Activated CD4-positive, alpha-beta T cell treated with anti-CD3 and anti-CD28 coated beads for 4 hours (primary cell): ENCODE measurements around the gene SGMS2.
A peak's percentile ranks its signal among the peaks of the same experiment; 100 is the strongest.

Experiments
- DNase-seq, 2 donors: peaks; one replicate each; pipeline ENCODE4 v3.0.0-alpha.2; 2020

SGMS2 gene

DNA sequence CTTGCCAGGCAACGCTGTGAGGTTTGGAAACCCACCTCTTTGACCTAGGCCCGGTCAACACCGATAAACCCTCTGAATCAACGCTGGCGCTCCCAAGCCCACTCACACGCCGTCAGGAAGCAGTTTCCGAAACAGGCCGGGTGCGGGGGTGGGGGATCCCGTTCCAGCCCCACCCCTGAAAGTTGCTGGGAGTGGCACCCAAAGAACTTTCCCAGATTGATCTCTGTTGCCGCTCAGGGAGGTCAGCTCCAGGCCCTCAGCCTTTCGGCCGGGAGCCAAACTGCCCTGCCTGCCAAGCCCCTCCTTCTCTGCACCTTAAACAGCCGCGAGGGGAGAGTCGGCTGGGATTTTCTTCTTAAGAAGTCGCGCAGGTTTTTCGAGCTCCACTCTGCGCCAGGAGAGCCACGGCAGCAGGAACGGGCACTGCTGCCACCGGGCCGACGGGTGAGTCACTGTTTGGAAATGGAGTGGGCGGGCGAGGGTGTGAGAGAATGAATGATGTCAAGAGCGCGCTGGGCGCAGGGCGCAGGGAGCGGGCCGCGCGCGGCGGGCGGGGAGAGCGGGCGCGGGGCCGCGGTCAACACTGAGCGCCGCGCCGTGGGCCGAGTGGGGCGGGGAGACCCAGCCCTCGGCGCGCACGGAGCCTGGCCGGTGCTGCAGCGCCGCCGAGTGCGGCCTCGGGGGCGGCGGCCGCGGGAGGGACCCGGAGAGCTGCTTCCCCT, at the start of gene SGMS2:
Gene SGMS2 (plus strand): TSS at position 583 of the 722 bp plus-strand sequence. CDS start 70,622 bp downstream, outside the sequence.
- peak; percentile 59 to 60 for DNase-seq

DNA sequence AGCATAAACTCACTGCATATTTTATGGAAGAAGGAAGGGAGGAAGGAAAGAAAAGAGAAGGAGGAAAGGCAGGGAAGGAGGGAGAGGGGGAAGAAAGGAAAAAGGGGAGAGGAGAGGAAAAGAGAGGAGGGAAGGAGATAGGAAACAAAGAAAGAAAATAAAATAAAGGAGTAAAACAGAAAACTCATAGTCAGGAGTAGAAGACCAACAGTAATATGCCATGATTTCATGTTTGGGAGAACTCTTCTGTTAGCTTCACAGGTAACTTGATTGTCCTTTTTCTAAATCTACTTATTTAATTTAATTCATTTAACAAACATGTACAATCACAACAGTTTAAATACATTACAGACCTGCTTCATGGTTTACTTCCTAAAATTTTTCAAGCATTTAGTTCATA, 46.8 kb upstream of the SGMS2 start:
- no peak for DNase-seq

DNA sequence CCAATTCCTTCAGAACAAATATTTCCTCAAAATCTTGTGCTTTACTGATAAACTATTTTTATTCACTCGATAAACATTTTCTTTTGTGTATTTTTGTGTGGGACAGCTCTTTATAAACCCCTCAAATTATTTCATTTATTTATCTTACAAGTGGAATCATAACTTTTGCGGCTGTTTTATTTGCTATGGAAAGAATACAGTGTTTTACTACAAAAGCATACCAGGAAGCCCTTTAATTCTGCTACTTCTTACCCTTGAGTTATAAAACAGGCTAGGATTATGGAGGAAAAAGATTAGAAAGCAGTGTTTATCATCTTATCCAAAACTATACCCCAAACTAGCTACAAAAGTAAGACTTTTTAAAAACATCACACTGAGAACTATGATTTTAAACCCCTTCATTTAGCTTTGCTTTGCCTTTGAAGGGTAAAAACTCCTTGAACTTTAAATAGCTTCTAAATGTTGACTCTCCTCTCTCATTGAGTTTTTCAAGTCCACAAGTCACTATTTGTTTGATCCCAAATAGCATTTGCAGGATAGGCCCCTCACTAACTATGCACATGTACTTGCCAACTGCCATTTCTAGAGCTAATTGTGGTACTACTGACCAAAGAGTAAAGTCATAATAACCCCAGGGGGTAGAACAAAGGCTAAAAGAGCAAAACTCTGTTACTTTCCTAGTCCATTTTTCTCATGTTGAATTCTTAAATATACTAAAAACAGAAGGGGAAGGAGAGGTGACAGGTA, 45.8 kb upstream of the SGMS2 start:
- no peak for DNase-seq

DNA sequence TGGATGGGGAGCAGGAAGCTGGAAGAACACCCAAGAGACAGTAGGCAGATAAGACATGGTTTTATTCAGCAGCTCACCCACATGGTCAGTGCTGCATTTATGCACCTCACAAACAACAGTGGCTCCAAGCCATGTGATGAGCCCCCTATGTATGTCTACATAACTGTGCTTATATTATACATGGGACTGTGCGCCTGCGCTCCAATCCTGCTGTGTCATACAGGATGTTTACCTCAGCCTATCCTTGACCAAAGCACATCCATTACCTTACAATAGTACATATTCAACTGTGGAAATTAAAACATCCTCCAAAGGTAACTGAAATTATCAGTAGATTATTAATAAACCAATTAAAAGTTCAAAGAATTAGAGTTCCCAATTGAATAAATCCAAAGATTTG, 44.1 kb upstream of the SGMS2 start:
- no peak for DNase-seq

DNA sequence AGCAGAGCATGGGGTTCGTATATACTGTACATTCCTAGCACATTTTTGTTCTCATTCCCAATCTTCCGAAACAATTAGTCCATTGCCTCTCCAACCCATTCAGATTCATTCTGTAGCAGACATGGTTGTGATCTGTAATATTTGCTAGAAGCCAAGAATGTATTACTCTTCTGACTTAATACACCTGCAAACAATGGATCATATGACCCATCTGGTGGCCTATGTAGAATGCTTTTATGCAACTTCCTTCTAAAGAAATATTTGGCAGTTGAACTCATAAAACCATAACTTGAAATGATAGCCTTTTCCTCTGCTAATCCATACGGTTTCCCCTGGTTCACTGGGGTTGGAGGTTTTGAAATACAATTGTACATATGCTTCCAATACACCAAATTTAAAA, 32.8 kb upstream of the SGMS2 start:
- no peak for DNase-seq

DNA sequence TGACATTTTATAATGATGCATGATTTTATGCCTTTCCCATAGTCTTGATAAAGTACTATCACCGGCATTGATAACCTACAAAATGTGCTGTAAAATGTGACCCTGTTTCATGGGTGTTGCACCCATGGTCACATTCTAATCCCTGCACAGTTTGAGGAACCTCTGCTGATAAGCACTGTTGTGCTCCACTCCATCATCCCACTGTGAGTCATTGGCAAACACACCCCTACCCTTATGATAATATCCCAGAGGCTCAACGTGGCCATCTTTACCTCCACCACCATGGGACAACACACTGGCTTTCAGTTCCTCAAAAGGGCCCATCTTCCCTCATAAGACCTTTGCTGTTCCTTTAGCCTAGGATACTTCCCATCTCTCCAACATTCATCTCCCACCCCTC, 32.0 kb upstream of the SGMS2 start:
- no peak for DNase-seq

DNA sequence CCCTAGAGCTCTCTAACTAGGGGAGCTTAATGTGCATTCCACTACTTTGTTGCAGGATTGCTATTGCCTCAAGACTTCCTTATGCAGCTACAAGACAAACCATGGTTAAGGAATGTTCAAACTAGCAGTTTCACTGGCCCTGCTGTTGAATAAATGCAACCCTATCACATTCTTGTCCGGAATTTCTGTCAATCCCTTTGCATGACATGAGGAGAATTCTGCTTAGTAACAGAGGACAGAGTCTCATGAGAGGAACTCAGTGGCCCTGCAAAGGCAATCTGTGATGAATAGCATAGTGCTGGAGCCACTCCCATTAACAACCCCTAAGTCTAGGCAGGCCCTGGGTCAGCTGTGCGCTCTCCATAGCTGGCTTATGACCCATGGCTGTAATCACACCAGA, 30.7 kb upstream of the SGMS2 start:
- DNase-seq = no peak

DNA sequence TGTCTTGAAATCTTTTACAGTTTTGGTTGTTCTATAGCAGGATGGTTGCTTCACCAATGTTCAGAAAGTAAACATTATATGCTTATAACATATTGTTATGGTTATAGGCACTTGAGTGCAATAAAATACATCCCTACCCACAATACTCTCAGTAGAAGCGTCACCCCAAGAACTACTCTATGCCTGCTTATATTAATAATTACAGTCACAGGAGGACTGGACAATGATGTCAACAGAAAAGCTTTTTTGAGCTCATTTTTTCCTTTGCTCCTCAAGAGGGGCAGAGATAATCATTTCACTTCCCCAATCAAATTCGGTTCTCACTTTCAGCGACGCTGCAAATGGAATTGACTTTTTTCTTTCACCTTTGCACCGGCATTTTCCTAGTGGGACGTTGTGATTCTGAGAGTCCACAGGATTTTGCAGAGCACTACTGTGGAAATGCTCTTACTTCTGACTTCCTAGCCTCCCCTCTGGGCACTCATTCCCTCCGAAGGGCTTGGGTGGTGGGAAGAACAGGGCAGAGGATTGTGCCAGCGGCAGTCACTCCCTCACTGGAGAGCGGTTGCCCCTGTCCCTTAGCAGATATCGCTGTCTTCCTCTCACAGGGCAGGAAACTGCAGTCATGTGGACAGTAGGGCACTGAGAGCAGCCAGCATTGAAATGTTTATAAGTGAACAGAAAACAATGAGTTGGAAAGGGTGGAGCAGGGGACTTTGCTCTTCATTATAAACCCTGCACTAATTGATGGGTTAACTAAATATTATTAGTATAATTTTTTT, 24.9 kb upstream of the SGMS2 start:
- DNase-seq = no peak

DNA sequence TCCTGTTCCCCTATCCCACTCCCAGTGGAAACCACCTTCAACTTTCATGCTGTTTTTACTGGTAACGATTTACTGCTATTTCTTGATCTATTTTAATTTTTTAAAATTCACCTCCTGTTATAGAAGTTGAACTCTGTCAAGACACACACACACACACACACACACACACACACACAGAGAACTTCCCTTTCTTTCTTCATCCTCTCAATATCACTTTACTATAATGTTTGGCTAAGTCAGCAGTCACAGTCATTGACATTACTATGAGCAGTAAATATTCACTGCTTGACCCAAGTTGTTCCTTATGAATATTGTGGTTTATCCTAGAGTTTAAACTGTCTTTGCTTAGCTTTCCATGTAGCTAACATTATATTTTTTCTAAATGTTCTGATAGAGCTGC, 24.0 kb upstream of the SGMS2 start:
- DNase-seq = no peak

DNA sequence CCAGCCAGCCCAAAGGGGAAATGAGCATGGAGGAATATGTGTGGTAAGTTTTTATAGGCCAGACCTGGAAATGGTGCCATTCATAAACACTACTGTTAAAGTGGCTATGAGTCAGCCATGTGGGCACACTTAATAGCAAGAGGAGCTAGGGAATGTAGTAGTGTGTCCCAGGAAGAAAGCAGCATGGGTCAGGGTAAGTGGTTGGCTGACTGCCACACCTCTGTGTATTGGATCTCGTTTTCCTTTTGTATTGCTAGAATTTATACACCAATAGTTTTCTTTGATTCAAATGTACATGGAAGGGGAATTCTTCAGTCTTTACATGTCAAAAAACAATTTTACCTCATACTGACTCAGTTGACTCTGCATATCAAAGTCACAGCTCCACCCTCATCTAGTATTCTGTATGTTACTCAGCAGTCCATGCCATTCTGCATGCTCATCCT, 22.9 kb upstream of the SGMS2 start:
- no peak for DNase-seq

DNA sequence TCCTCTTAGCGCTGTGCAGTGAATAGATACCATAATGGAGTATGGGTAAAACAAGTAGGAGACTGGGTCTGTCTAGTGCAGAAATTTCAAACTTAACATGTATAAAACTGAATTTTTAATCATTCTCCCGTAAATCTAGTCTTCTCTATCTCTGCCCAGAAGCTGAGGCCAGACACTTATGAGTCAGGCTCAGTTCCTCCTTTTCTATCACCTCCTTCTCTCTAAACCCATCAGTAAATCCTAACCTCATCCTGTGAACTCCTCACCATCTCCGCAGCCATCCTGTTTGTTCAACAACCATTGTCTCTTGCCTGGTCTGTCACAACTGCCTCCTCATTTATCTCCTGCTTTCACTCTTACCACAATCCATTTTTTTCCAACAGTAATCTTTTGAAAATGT, 19.8 kb upstream of the SGMS2 start:
- no peak for DNase-seq

DNA sequence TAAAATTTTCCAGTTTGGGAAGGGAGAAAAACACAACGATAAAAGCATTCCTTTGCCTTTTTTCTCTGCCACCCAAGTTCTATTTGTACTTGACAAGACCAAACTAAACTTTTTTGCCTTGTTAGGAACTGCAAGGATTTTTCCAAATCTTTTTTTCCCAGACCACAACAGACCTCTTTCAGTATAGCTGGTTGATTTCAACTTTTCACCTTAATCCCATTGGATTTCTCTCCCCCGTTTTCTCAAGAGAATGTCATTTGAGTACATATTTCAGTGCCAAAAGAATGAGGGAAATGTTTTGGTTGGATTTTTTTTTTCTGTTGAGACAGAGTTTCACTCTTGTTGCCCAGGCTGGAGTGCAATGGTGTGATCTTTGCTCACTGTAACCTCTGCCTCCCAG, 18.5 kb upstream of the SGMS2 start:
- DNase-seq = no peak

DNA sequence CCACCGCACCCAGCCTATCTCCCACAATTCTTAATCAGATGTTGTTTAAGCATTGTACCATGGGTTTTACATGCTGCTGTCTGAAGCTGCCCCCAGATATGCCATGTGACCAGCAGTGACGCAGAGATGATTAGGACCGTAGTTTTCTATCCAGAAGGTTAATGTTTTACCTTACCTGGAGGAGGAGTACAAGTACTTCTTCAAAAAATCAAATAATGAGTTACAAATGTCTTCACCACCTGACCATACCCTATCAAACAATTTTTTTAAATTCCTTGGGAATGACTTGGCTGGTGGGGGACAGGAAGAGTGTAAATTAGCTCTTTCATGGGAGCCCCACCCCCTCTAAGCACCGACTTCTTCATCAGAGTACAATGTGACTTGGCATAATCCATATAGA, 16.2 kb upstream of the SGMS2 start:
- DNase-seq = no peak

DNA sequence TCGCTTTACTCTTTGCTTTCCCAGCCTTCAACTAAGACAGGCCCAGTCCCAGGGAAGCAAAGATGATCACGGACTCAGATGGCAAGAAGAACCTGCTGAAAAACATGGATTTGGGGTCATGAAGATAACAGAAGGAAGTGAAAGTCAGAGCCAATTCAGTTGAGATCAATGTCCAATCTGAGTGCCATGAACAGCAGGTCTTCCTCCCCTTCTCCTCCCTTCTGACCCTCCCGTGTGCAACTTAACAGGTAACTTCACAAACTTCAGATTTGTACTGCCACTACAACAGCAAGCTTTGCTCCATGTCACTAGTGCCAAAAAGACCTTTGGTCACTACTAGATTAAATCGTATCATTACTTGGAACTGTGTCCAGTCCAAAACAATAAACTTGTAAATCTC, 15.5 kb upstream of the SGMS2 start:
- no peak for DNase-seq

DNA sequence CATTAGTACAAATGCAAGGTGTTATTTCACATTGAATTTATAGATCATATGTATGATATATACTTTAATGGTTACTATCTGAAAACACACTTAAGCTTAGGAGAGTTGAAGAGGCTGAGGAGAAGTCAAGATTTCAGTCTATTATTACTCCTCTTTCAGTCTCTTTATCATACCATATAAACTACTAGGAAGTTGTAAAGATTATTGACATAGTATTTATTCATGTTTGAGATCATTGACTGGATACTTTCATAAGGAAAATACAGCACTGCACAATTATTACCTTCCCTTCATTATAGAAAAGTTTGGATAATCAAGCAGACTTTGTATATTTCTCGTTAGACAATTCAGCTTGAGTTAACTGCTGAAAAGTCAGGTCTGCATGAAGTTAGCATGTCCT, 10.0 kb upstream of the SGMS2 start:
- DNase-seq = no peak

DNA sequence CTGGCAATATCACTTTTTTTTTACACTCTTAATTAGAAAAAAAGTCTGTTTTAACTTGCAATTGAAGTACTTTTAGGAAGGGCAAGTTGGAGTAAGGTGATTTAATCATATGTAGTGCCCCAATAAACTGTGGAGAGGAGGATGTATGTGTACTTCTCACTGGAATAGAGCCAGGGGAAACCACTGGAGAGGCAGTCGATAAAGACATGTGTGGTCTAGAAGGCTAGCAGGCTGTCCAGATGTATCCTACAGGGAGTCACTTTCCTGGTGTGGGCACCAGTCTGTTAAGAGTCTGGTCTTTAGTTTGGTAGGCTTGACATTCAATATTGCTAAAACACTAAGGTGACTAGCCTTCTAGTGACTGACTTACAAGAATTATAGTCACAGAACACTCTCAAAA, 9.6 kb upstream of the SGMS2 start:
- no peak for DNase-seq

DNA sequence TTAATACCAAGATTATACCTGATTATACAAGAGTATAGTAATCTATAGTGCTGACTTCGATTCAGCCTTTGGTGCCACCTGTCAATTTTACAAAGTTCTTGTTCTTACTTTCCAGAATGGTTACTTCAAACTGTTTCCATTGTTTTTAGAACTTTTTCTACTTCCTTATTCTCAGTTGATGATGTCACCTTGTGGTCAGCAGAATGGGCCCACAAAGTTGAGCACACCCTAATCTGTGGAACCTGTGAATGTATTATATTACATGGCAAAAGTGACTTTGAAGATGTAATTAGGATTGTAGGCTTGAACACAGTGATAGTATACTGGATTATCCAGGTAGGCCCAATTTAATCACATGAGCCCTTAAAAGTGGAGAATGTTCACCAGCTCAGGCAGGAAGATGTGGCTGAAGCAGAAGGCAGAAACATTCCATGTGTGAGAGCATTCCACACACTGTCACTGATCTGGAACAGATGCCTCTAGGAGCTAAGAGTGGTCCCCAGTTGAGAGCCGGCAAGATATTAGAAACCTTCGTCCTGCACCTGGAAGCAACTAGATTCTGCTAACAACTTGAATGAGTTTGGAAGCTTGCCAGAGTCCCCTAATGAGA, 6.3 kb upstream of the SGMS2 start:
- no peak for DNase-seq

DNA sequence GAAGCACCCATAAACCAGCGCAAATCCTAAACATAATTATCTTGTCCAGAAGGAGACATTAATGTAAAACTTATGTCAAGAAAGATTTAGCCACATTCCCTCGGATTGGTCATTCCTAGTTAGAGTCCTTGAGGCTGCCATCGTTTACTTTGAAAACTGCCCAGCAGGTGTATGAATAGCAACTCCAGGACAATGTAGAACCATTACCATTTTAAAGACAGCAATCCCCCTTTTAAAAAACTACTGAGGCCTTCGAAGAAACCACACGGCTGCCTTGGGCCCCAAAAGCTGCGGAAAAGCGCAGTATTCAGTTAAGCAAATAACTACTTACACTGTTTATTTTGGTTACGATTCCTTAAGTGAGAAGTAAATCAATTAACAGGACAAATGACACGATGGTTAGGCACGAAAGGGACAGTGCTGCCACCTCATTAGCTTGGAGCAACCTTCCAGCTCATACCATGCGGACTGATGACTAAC, 822 bp upstream of the SGMS2 start:
- no peak for DNase-seq

DNA sequence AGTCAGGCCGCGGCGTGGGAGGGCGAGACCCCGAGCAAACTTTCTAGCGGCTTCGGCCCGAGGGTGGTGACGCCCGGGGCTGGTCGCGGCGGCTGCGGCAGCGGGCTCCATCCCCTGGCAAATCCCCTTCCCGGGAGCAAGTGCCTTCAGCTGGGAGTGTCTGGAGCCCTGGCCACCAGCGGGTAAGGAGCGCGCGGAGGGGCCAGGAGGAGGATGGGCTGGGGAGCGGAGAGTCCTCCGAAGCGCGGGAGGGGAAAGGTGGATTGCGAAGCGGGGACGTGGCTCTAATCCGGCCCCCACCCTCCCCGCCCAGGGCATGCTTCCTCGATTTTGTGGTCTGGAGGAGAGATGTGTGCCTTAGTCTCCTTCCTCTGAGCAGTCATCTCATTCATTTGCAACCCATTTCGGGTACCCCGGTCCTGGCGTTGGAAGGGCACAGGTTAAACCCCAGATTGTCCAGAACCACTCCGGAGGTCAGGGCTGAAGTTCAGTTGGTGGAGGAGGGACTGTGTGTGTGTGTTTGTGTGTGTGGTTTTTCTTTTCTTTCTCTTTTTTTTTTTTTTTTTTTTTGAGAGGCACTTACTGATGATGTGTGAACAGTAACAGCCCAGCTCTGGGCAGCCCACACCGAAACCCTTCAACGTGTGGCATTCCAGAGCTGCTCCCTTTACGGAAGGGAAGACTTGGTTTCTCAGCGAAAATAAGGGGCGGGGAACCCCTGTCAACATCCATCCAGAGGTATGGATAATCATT, 516 bp downstream of the SGMS2 start:
- no peak for DNase-seq

DNA sequence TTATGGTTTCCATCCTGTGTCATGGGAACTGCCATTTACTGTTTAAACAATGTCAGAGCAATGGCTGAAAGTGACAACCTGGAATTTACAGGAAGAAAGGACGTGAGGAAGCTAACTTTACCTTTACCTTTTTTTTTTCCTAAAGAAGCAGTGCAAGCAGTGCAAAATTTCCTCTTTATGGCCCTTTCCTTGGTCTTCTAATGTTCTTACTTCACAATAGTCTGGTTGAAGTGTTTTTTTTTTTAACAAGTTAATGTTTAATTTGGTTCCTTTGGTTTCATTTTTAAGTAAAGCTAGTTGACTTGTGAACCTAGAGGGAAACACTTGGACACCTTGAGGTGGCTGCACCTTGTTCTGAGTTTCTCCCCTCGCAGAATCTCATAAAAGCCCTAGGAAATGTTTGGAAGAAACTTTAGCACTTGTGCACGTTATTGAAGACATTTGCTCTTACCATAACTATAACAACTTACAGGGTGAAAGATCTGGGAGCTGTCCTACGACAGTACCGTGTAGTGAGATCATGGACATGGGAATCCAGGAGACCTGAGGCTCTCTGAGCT, 1.8 kb downstream of the SGMS2 start:
- DNase-seq = no peak

DNA sequence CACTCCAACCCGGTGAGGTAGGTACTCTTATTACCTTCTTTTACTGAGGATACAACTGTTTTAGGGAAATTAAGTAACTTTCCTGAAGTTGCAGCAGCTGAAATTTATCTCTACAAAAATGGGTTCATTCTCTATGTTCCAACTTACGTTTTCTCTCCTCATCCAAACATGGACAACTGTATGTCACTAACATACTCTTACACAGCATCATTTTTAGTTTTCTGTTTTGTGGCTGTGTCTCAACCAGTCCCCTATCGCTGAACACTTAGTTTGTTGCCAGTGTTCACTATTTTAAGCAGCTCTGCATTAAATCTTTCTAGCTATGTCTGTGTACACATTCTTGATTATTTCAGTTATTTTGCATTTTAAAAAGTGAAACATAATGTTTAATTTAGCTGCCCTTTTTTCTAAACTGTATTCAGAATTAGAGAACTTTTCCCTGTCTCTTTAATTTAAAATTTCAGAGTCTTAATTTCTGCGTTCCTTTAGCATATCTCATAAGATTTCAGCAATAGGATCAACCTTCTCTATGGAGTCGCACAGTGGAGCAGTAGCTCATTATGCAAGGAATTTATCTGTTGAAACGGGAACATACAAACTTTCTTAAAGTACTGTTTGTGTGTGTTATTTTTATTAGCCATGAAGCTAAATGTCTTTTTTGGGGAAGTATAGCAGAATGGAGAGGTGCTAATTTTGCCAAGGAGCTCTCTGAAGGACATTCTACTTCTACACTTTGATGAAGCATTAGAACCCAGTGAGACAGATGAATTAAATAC, 3.8 kb downstream of the SGMS2 start:
- no peak for DNase-seq
